OCI-LY1 (cell line): ENCODE data around the gene PTPRD.

Experiments
- CTCF ChIP-seq: fragments of 200-600 bp; sonication (generic), shearing (Covaris generic); IDR thresholded peaks from 2 replicates; pipeline ENCODE4 v1.5.1; 2017; ENCODE audit warnings: mild to moderate bottlenecking, antibody characterized with exemption, low read length, moderate library complexity, mixed read lengths
- EZH2 ChIP-seq: fragments of 200-600 bp; sonication (generic), shearing (Covaris generic); IDR thresholded peaks from 2 replicates; pipeline ENCODE4 v1.8.0; 2017; ENCODE audit warnings: borderline replicate concordance, mixed run types, mild to moderate bottlenecking, antibody characterized with exemption, low read length, moderate library complexity, mixed read lengths

GRCh38 chr9:8880060-8880459, 1732.7 kb downstream of the PTPRD start:
- no peak for TF ChIP-seq CTCF
- TF ChIP-seq EZH2, result no peak
